Retinal pigment epithelial cell (primary cell): Measurements from ENCODE around the gene TRIM63.
A peak's percentile ranks its signal among the peaks of the same experiment; 100 is the strongest.

ENCODE experiments used
- DNase-seq: peaks from one replicate; pipeline ENCODE4 v3.0.0-alpha.2; 2010; ENCODE audit warnings: low read depth
- H3K4me3 ChIP-seq: 2 replicates; pipeline ENCODE4 v1.5.1; 2011; ENCODE audit warnings: mild to moderate bottlenecking, low read length, control low read depth, moderate library complexity
- TF ChIP-seq, protein P1 (sequence below): conservative IDR thresholded peaks from 2 replicates; pipeline ENCODE4 v1.5.1; 2011; ENCODE audit warnings: low read depth, low read length, control low read depth, inconsistent platforms

TRIM63 gene

DNA sequence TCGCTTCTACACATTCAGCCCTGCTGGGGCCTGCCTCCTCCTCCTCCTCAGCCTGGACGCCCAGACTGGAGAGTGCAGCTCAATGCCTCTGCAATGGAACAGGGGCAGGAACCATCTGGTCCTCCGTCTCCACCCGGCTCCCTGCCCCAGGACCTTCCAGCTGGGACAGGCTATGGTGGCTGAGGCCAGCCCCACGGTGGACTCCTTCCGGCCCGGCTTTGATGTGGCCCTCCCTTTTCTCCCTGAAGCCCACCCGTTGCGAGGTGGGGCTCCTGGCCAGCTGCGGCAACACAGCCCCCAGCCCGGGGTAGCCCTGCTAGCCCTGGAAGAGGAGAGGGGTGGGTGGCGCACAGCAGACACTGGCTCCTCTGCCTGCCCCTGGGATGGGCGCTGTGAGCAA, 44.4 kb downstream of the TRIM63 start:
- H3K4me3 ChIP-seq = no peak overlapping the region
- DNase-seq = no peak
- TF ChIP-seq, protein P1, sequence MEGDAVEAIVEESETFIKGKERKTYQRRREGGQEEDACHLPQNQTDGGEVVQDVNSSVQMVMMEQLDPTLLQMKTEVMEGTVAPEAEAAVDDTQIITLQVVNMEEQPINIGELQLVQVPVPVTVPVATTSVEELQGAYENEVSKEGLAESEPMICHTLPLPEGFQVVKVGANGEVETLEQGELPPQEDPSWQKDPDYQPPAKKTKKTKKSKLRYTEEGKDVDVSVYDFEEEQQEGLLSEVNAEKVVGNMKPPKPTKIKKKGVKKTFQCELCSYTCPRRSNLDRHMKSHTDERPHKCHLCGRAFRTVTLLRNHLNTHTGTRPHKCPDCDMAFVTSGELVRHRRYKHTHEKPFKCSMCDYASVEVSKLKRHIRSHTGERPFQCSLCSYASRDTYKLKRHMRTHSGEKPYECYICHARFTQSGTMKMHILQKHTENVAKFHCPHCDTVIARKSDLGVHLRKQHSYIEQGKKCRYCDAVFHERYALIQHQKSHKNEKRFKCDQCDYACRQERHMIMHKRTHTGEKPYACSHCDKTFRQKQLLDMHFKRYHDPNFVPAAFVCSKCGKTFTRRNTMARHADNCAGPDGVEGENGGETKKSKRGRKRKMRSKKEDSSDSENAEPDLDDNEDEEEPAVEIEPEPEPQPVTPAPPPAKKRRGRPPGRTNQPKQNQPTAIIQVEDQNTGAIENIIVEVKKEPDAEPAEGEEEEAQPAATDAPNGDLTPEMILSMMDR = no peak

DNA sequence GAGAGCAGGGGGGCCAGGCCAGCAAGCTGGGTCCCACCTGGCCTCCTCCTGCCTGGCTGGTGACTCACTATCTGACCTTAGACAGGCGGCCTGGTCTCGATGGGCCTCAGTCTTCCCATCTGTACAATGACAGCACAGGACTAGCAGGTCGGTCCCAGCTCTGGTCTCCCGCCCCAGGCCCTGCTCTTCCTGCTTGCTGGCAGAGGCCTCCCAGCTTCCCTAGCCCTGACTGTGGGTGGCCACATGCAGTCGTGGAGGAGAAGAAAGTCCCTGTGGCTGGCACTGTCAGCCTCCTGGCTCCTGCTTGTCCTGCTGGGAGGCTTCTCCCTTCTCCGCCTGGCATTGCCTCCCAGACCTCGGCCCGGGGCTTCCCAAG, 45.0 kb downstream of the TRIM63 start:
- no peak overlapping the region for H3K4me3 ChIP-seq
- TF ChIP-seq, protein P1 = no peak
- no peak for DNase-seq

DNA sequence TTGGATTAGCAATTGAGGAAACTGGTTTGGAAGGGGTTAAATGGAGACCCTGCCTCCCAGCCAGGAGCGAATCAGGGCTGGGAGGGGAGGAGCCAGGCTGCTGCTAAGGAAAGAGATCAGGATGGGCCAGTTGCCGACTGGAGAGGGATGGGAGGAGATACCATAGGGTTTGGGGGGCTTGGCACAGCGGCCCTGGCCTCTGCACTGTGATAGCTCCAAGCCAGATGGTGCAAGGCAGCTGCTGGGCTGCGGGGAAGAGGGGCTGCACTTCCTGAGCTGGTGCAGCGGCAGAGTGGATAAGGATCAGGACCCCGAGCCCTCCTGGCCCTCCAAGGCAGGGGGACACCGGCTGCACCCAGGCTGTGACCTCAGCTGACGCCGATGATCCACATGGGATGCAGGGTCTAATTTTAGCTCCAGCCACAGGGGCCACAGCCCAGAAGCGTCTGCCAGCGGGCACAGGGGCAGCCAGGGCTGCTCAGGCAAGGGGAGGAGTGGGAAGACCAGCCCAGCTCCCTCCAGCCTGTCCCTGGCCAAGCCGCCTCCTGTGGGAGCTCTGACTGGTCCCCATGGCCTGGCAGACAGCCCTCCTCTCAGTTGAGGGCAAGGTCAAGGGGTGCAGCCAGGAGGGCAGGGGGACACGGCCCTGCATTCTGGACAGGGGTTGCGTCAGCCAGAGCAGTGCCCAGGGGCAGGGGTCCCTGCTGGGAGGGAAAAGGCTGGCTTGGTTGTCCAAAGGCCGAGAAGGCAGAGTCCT, 45.6 kb downstream of the TRIM63 start, which contains the start of gene EXTL1:
EXTL1 (plus strand) TSS at position 129 of the 757 bp plus-strand sequence. CDS start 872 bp downstream, outside the sequence.
- TF ChIP-seq, protein P1 = no peak
- H3K4me3 ChIP-seq = peak within 1 kb of the TSS; percentile 43
- no peak for DNase-seq

DNA sequence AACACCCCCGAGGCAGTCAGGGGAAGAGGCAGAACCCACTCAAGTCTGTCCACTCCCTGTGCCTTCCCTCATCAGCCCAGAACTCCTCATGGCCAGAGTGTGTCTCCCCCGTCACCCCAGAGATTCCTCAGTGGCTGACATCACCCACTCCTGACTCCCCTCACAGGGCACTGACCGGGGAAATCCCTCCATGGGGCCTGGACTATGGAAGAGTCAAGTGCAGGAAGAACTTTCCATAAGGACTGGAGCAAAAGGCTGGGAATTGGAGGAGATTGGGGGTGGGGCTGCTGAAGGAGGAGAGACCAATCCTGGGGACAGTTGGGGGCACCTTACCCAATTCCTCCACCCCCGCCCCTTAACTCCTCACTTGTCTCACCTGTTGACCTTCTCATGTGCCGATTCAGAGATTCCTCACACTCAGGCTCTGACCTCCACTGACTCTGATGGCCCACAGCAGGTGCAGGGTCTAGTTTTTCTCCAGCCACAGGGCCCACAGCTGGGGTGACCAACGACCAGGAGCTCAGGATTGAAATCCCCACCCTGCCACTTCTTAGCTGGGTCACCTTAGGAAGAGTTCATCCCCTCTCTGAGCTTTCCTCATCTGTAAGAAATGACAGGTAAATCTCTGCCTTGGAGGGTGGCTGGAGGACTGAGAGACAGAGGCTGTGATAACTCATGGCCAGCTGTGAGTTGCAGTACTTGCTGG, 46.3 kb downstream of the TRIM63 start:
- peak overlapping the region; percentile 43 for H3K4me3 ChIP-seq
- TF ChIP-seq, protein P1 = no peak
- DNase-seq = no peak

DNA sequence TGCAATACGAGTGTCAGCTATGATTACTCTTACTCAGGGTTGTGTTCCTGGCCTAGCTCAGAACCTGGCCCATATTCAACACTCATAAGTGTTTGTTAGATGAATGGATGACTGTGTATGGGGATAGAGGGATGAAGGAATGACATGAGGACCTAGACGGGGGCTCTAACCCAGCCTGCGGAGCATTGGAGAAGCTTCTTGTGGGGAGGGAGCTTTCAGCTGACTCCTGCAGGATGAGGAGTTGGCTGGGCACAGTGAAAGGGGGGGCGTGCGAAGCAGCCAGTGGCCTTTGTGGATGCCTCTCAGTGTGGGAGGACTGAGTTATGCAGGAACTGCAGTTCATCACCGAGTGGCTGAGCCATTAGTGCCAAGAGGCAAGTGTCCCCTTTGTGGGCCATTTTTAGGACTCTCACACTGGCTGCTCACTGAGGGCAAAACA, 47.1 kb downstream of the TRIM63 start:
- DNase-seq = no peak
- no peak overlapping the region for H3K4me3 ChIP-seq
- TF ChIP-seq, protein P1 = no peak

DNA sequence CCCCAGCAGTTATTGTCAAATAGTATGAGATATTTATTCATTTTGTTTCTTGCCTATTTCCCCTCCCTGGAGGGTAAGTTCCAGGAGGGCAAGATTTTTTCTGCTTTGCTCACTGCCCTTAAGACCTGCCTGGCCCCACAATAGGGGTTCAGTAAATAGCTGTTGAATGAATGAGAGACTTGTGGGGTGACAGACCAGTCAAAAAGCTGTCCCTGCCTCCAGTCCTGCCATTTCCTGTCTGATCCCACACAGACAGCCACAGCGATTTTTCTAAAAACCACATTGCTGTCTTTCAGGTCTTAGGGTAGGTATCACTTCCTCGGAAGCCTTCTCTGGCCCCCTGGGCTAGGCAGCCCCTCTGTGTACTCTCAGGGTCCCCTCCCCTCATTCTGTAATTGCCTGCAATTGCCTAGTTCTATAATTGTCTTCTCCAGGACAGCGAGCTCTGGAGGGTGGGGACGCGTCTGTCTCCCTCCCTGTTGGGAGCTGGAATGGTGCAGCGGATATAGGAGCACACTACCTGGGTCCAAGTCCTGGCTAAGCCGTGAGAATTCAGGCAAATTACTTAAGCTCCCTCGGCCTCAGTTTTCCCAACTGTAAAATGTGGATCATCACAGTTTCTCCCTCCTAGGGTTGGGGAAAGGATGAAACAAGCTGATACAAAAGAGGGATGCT, 47.7 kb downstream of the TRIM63 start:
- no peak overlapping the region for H3K4me3 ChIP-seq
- no peak for DNase-seq
- TF ChIP-seq, protein P1 = no peak
